Spinal cord (tissue), 10 donors: ENCODE data around the gene RIN1. TPM values are rescaled to one million over a fixed set of nuclear protein-coding genes. Genes with fewer than 3 reads are reported as not detected.

ENCODE experiments used
- DNase-seq, 6 donors: peaks; one replicate each; pipeline versions ENCODE4 v3.0.0 to v3.0.0-alpha.2; 2013 to 2015; ENCODE audit warnings: low spot score in 6 of 6, low read depth in 4 of 6
- H3K27ac ChIP-seq: one replicate; pipeline ENCODE4 v1.5.1; 2013; ENCODE audit warnings: low read depth, low read length, control low read depth
- H3K27me3 ChIP-seq: one replicate; pipeline ENCODE4 v1.6.1; 2013; ENCODE audit warnings: low read length; ENCODE audit not compliant: control insufficient read depth, insufficient read depth
- H3K36me3 ChIP-seq: one replicate; pipeline ENCODE4 v1.6.1; 2013; ENCODE audit warnings: low read length; ENCODE audit not compliant: control insufficient read depth, insufficient read depth
- H3K4me1 ChIP-seq: one replicate; pipeline ENCODE4 v1.6.1; 2013; ENCODE audit warnings: low read length; ENCODE audit not compliant: control insufficient read depth, insufficient read depth
- H3K4me3 ChIP-seq: one replicate; pipeline ENCODE4 v1.5.1; 2013; ENCODE audit warnings: low read depth, low read length, control low read depth
- H3K9me3 ChIP-seq: one replicate; pipeline ENCODE4 v1.6.1; 2013; ENCODE audit warnings: low read length; ENCODE audit not compliant: control insufficient read depth, insufficient read depth
- WGBS: methylation state at CpG from one replicate; pipeline ENCODE4 v1.1.5; 2013; ENCODE audit warnings: missing lambda C conversion rate; ENCODE audit not compliant: insufficient coverage; 5-methylcytosine and 5-hydroxymethylcytosine counted together
- polyA plus RNA-seq, 2 donors: library from polyadenylated mRNA; unstranded; fragments of 120-200 nt; gene quantifications; one replicate each; pipeline ENCODE4 v1.2.1, GENCODE V29; 2013; ENCODE audit not compliant: insufficient read length in 2 of 2
- total RNA-seq, 2 donors: library from RNA; depleted of rRNA in 1 of 2; stranded (reverse); fragments of 120-200 nt in 1 of 2; fragments of >200 nt in 1 of 2; gene quantifications; one replicate each; pipeline versions ENCODE4 v1.2.3 to v1.2.4, GENCODE V29; 2013 to 2014
- donor health status: healthy.

Gene RIN1
- total and polyA plus RNA-seq, 4 donors: 0.79 to 3.2 (median 2.3) TPM

DNA sequence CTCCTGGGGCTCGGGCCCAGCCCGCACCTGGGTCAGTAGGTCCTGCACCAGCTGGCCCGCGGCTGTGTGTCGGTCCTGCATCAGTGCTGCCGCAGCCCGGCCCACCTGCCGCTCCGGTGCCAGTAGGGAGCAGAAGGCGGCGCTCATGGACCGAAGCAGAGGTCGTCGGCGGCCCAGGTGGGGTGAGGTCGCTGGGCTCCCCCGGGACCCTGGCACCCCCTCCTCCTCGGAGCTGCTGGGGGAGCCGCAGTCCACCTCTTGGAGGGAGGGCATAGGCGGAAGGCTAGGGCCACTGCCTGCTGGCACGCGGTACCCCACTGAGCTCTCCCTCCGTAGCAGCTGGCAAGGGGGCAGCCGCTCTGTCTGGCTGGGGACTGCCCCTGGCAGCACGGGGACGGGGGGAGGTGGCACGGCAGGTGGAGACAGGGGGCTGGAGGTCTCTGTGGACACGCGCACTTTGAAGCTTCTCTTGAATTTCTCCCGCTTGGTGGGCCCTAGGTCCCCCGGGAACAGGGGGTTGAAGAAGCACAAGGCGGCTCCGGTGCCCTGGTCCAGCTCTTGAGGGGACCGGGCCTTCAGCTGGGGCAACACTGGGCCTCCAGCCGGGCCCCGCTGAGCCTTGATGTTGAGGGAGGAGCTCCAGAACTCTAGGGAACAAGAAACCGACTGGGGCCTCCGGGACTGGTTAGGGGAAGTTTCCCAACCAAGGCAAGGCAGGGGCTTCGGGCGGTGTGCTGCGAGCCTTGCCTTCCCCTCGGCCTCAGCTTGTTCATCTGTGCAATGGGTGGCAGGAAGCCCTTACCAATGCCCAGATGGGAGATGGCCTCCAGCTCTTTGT, 1.4 kb downstream of the RIN1 start:
- DNase-seq: no peak
- Histone ChIP-seq H3K36me3 (peaks cover 67% of the 10 kb centered on the region), H3K4me1 (peaks cover 33% of the 10 kb centered on the region), H3K9me3 (no peaks in the 10 kb centered on the region), H3K4me3 (no peak overlapping the region), H3K27me3 (no peaks in the 10 kb centered on the region), H3K27ac (no peak overlapping the region)
- WGBS: 64% methylated on average over 41 of the region's 42 CpGs

GRCh38 chr11:66333896-66334604, 2.2 kb downstream of the RIN1 start:
- no peaks in the 10 kb centered on the region for H3K27me3 ChIP-seq
- WGBS: 76% methylated on average over 29 of the region's 29 CpGs
- H3K27ac ChIP-seq: no peak overlapping the region
- H3K36me3 ChIP-seq: peaks cover 60% of the 10 kb centered on the region
- H3K9me3 ChIP-seq: no peaks in the 10 kb centered on the region
- H3K4me1 ChIP-seq: peaks cover 33% of the 10 kb centered on the region
- H3K4me3 ChIP-seq: no peak overlapping the region
- DNase-seq: no peak

DNA sequence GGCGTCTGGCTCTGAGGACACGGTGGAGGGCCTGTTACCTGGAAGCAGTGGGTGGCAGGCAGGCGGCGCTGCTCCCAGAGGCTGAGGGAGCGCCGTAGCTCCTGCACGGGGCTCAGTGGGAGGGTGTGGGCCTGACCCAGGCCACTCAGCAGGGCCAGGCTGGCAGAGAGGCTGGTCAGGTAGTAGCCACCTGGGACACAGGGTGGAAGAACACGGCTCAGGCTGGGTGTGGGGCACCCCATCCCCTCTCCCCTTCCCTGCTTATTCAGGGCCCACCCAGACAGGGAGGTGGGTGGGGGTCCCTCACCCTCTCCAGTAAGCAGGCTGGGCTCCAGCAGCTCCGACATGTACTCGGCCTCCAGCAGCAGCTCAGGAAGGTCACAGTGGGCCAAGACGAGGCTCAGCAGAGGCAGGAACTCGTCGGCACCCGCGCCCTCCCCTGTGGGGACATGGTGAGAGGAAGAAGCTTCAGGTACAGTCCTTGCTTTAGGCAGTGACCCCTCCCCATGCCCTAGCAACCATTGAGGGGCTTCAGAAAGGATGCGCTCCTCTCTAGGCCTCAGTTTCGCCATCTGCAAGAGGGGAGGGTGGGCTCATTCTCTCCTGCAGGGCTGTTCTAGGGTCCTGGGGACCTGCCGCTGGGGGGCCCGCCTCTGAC, 2.9 kb downstream of the RIN1 start:
- Histone ChIP-seq H3K36me3 (peaks cover 53% of the 10 kb centered on the region), H3K4me3 (no peak overlapping the region), H3K4me1 (peaks cover 38% of the 10 kb centered on the region), H3K27ac (no peak overlapping the region), H3K9me3 (no peaks in the 10 kb centered on the region), H3K27me3 (no peaks in the 10 kb centered on the region)
- DNase-seq: no peak
- WGBS: 89% methylated on average over 14 of the region's 19 CpGs

GRCh38 chr11:66332371-66333219, 3.6 kb downstream of the RIN1 start:
- H3K4me3 ChIP-seq: no peak overlapping the region
- WGBS: 85% methylated on average over 16 of the region's 18 CpGs
- peaks cover 45% of the 10 kb centered on the region for H3K36me3 ChIP-seq
- H3K9me3 ChIP-seq: no peaks in the 10 kb centered on the region
- H3K27ac ChIP-seq: no peak overlapping the region
- no peak for DNase-seq
- peaks cover 42% of the 10 kb centered on the region for H3K4me1 ChIP-seq
- no peaks in the 10 kb centered on the region for H3K27me3 ChIP-seq

- H3K27me3 ChIP-seq: no peaks in the 10 kb centered on the region
- peaks cover 37% of the 10 kb centered on the region for H3K36me3 ChIP-seq
- H3K27ac ChIP-seq: no peak overlapping the region
- DNase-seq: no peak
- no peaks in the 10 kb centered on the region for H3K9me3 ChIP-seq
- WGBS: 86% methylated on average over 10 of the region's 12 CpGs
- peaks cover 41% of the 10 kb centered on the region for H3K4me1 ChIP-seq
- H3K4me3 ChIP-seq: no peak overlapping the region
Observed at GRCh38 chr11:66331542-66332370, 4.5 kb downstream of the RIN1 start.

GRCh38 chr11:66330931-66331330, 5.3 kb downstream of the RIN1 start:
- H3K4me3 ChIP-seq: no peak overlapping the region
- 57% methylated on average over 10 of the region's 10 CpGs for WGBS
- H3K4me1 ChIP-seq: peaks cover 41% of the 10 kb centered on the region
- H3K9me3 ChIP-seq: no peaks in the 10 kb centered on the region
- no peak overlapping the region for H3K27ac ChIP-seq
- no peaks in the 10 kb centered on the region for H3K27me3 ChIP-seq
- no peak for DNase-seq
- H3K36me3 ChIP-seq: peaks cover 32% of the 10 kb centered on the region

DNA sequence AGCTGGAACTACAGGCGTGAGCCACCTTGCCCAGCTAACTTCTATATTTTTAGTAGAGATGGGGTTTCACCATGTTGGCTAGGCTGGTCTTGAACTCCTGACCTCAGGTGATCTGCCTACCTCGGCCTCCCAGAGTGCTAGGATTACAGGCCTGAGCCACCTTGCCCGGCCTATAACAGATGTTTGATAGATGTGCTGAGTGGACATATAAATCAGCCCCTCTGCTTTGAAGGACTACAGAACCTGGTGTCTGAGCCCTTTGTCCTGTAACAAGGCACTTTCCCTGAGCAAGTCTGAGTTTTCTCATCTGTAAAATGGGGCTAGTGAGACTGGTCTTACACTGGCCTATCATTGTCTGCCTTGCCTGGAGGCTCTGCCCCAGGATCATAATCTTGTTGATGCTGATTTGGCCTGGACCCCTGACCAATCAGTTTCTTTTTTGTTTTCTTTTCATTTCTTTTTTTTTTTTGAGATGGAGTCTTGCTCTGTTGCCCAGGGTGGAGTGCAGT, 7.0 kb downstream of the RIN1 start:
- no peak for DNase-seq
- Histone ChIP-seq H3K4me3 (no peak overlapping the region), H3K4me1 (peaks cover 34% of the 10 kb centered on the region), H3K27me3 (no peaks in the 10 kb centered on the region), H3K9me3 (no peaks in the 10 kb centered on the region), H3K27ac (no peak overlapping the region), H3K36me3 (peaks cover 23% of the 10 kb centered on the region)
- WGBS: 85% methylated on average over 2 of the region's 3 CpGs

- Histone ChIP-seq H3K27ac (peak overlapping the region; percentile 67), H3K4me3 (no peak overlapping the region), H3K9me3 (no peaks in the 10 kb centered on the region), H3K27me3 (no peaks in the 10 kb centered on the region), H3K4me1 (peaks cover 34% of the 10 kb centered on the region), H3K36me3 (peaks cover 19% of the 10 kb centered on the region)
- WGBS: 10% methylated on average over 16 of the region's 19 CpGs
- DNase-seq: peak in 3 of 6 donors; percentile 54 to 87 (median 85)
Observed at GRCh38 chr11:66328302-66329144, 7.7 kb downstream of the RIN1 start.
